LNCaP clone FGC (cell line): ENCODE measurements around the gene OR2B6.
"Not testable (repeated sequence)": the region's sequence is repeated elsewhere in the genome, so short reads cannot be mapped to it uniquely, and the experiment has no call there.

Experiments used
- DNase-seq: peaks from one replicate; pipeline ENCODE4 v3.0.0-alpha.2; 2011; ENCODE audit warnings: low read depth
- H3K4me3 ChIP-seq: 2 replicates; pipeline ENCODE4 v1.5.1; 2011; ENCODE audit warnings: mild to moderate bottlenecking, low read depth, low read length, control low read depth
- TF ChIP-seq, protein P1 (sequence below): IDR thresholded peaks from 2 replicates; pipeline ENCODE4 v1.5.1; 2012; ENCODE audit warnings: mild to moderate bottlenecking; ENCODE audit not compliant: control insufficient read depth, insufficient read depth; ENCODE audit errors: extremely low read depth

The OR2B6 gene

DNA sequence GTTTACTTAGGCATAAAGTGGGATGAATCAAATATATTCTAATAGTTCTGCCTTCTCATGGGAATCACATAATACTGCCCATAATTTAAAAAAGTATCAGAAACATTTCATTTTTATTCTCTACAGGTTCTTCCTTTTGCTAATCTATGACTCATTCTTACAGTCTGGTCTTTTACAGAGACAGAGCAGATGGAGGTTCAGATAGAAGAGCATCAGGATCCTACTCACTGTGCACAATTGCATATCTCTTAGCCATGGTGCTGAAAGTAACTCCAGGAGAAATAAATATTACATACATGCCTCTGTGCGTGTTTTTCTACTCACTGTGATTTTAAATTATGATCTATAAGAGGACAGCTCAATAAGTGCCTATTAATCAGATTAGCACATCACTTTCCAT, 16.3 kb upstream of the OR2B6 start:
- TF ChIP-seq, protein P1, sequence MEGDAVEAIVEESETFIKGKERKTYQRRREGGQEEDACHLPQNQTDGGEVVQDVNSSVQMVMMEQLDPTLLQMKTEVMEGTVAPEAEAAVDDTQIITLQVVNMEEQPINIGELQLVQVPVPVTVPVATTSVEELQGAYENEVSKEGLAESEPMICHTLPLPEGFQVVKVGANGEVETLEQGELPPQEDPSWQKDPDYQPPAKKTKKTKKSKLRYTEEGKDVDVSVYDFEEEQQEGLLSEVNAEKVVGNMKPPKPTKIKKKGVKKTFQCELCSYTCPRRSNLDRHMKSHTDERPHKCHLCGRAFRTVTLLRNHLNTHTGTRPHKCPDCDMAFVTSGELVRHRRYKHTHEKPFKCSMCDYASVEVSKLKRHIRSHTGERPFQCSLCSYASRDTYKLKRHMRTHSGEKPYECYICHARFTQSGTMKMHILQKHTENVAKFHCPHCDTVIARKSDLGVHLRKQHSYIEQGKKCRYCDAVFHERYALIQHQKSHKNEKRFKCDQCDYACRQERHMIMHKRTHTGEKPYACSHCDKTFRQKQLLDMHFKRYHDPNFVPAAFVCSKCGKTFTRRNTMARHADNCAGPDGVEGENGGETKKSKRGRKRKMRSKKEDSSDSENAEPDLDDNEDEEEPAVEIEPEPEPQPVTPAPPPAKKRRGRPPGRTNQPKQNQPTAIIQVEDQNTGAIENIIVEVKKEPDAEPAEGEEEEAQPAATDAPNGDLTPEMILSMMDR: no peak
- no peak overlapping the region for H3K4me3 ChIP-seq
- no peak for DNase-seq

DNA sequence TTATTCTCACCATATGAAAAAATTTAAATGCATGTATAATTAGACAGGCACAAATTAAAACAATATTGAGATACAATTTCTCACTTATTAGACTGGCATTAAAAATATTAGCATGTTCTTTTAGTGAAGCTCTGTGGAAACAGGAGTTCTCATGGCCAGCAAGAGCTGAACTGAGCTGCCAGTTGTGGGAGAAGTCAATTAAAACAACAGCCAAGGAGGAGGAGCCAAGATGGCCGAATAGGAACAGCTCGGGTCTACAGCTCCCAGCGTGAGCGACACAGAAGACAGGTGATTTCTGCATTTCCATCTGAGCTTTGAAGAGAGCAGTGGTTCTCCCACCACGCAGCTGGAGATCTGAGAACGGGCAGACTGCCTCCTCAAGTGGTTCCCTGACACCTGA, 14.0 kb upstream of the OR2B6 start:
- not testable (repeated sequence) for DNase-seq, H3K4me3 ChIP-seq

DNA sequence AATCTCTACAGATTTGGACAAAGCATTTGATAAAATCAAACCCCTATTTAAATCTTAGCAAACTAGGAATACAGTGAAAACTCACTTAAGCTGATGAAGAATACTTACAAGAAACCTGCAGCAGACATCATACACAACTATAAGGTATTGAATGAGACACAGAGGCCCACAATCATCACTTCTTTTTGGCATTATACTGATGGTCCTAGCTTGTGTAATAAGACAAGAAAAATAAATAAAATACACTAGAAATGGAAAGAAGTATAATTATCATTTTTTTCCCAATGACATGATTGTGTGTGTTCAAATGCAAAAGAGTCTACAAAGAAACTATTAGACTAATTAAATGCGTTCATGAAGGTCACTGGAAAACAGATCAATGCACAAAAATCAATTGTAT, 8.8 kb upstream of the OR2B6 start:
- TF ChIP-seq, protein P1: no peak
- no peak for DNase-seq
- no peak overlapping the region for H3K4me3 ChIP-seq

DNA sequence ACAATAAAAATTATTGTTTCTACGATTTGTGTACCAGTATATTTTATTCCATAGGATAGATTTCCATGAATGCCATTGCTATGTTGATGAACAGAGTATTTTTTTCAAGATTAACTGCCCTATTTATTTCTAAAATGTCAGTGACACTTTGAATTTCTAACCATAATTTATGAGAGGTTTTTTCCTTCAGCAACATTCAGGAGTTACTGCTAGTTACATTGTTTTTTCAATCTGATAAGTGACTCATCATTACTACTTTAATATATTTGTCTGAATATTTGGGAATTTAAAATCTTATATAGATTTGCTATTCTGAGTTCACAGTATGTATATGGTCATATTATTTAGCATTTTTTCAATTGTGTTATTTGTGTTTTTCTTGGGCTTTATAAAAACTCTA, 6.0 kb upstream of the OR2B6 start:
- TF ChIP-seq, protein P1: no peak
- DNase-seq: no peak
- no peak overlapping the region for H3K4me3 ChIP-seq

DNA sequence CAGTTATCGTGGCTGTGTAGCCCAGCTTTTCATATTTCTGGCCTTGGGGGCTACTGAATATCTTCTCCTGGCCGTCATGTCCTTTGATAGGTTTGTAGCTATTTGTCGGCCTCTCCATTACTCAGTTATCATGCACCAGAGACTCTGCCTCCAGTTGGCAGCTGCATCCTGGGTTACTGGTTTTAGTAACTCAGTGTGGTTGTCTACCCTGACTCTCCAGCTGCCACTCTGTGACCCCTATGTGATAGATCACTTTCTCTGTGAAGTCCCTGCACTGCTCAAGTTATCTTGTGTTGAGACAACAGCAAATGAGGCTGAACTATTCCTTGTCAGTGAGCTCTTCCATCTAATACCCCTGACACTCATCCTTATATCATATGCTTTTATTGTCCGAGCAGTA, 475 bp downstream of the OR2B6 start:
- no peak for DNase-seq
- no peak overlapping the region for H3K4me3 ChIP-seq
- TF ChIP-seq, protein P1: no peak

DNA sequence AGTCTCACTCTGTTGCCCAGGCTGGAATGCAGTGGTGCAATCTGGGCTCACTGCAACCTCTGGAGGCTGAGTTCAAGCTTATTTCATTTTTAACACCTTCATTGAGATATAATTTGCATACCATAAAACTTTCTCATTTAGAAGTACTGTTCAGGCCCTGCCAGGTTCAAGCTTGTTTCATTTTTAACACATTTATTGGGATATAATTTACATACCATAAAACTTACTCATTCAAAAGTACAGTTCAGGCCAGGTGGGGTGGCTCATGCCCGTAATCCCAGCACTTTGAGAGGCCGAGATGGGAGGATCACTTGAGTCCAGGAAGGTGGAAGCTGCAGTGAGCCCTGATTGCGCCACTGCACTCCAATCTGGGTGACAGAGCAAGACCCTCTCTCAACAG, 5.5 kb downstream of the OR2B6 start:
- DNase-seq: no peak
- no peak overlapping the region for H3K4me3 ChIP-seq
- TF ChIP-seq, protein P1: no peak

DNA sequence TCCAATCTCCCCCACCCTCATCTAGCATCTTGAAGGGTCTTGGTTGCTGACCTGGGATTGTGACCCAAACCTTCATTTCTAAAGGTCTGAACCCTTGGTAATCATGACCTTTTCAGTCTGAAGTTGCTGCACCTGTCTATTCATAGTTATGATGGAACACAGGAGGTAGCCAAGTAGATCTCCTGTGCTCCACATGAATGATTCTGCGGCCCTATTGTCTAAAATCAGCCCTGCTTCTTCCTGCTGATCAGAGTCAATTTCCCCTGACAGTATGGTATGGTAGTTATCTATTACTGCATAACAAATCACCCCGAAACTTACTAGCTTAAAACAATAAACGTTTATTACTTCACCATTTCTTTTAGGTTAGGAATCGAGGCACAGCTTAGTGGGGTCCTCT, 9.0 kb downstream of the OR2B6 start:
- TF ChIP-seq, protein P1: no peak
- no peak for DNase-seq
- no peak overlapping the region for H3K4me3 ChIP-seq
